Mesenchymal stem cell (in vitro differentiated cells and primary cell): Measurements from ENCODE around the gene PXMP4.

Experiments
- DNase-seq: peaks from one replicate; pipeline ENCODE4 v3.0.0-alpha.2; 2013
- H2AFZ ChIP-seq: one replicate; pipeline ENCODE4 v1.6.1; 2013; ENCODE audit warnings: low read depth, mild to moderate bottlenecking, control low read depth, inconsistent platforms, low read length, moderate library complexity
- H2AK5ac ChIP-seq: 2 replicates; pipeline ENCODE4 v1.6.1; 2013; ENCODE audit warnings: low read length, moderate library complexity, mild to moderate bottlenecking, inconsistent platforms; ENCODE audit not compliant: severe bottlenecking
- H2BK120ac ChIP-seq: one replicate; pipeline ENCODE4 v1.6.1; 2013; ENCODE audit warnings: low read depth, mild to moderate bottlenecking, inconsistent platforms, low read length, moderate library complexity
- H2BK12ac ChIP-seq, 2 experiments: one replicate each; pipeline ENCODE4 v1.6.1; 2013; ENCODE audit warnings: inconsistent platforms in 2 of 2, low read length in 2 of 2, mild to moderate bottlenecking in 2 of 2, moderate library complexity in 2 of 2, control low read depth in 1 of 2
- H2BK15ac ChIP-seq: one replicate; pipeline ENCODE4 v1.6.1; 2013; ENCODE audit warnings: mild to moderate bottlenecking, low read depth, inconsistent platforms; ENCODE audit not compliant: poor library complexity, severe bottlenecking
- H2BK5ac ChIP-seq: 2 replicates; pipeline ENCODE4 v1.6.1; 2013; ENCODE audit warnings: low read depth, mild to moderate bottlenecking, low read length, control low read depth, inconsistent platforms; ENCODE audit not compliant: poor library complexity, severe bottlenecking
- H3K14ac ChIP-seq, 2 experiments: one replicate each; pipeline ENCODE4 v1.6.1; 2013; ENCODE audit warnings: inconsistent platforms in 2 of 2, low read length in 2 of 2, control low read depth in 1 of 2, mild to moderate bottlenecking in 1 of 2, moderate library complexity in 1 of 2
- H3K18ac ChIP-seq, 2 experiments: one replicate each; pipeline ENCODE4 v1.6.1; 2013; ENCODE audit warnings: inconsistent platforms in 2 of 2, low read length in 2 of 2, control low read depth in 1 of 2, low read depth in 1 of 2, mild to moderate bottlenecking in 1 of 2
- H3K23ac ChIP-seq, 2 experiments: one replicate each; pipeline ENCODE4 v1.6.1; 2013; ENCODE audit warnings: inconsistent platforms in 2 of 2, low read length in 2 of 2, mild to moderate bottlenecking in 2 of 2, moderate library complexity in 2 of 2, control low read depth in 1 of 2
- H3K27ac ChIP-seq: 2 replicates; pipeline ENCODE4 v1.5.1; 2013; ENCODE audit warnings: mild to moderate bottlenecking, moderate library complexity, low read length, control low read depth, inconsistent platforms; ENCODE audit not compliant: poor library complexity, severe bottlenecking
- H3K27me3 ChIP-seq, 2 experiments: 2 replicates each; pipeline versions ENCODE4 v1.6.1 to v1.7.0; 2013; ENCODE audit warnings: low read length in 2 of 2, mild to moderate bottlenecking in 2 of 2, moderate library complexity in 2 of 2, control low read depth in 1 of 2, inconsistent platforms in 1 of 2; ENCODE audit not compliant: control insufficient read depth in 1 of 2, insufficient read depth in 1 of 2
- H3K36me3 ChIP-seq, 2 experiments: 2 replicates each; pipeline versions ENCODE4 v1.6.1 to v1.7.0; 2013; ENCODE audit warnings: low read length in 2 of 2, control low read depth in 1 of 2, inconsistent platforms in 1 of 2, low read depth in 1 of 2, mild to moderate bottlenecking in 1 of 2; ENCODE audit not compliant: insufficient read depth in 2 of 2, control insufficient read depth in 1 of 2
- H3K4ac ChIP-seq, 2 experiments: one replicate each; pipeline ENCODE4 v1.6.1; 2013; ENCODE audit warnings: inconsistent platforms in 2 of 2, low read length in 2 of 2, mild to moderate bottlenecking in 2 of 2, moderate library complexity in 2 of 2, control low read depth in 1 of 2, low read depth in 1 of 2
- H3K4me1 ChIP-seq: 2 replicates; pipeline ENCODE4 v1.6.1; 2013; ENCODE audit warnings: low read depth, low read length, control low read depth; ENCODE audit not compliant: control insufficient read depth, insufficient read depth
- H3K4me2 ChIP-seq: 2 replicates; pipeline ENCODE4 v1.6.1; 2013; ENCODE audit warnings: low read length, mild to moderate bottlenecking, inconsistent platforms; ENCODE audit not compliant: poor library complexity, severe bottlenecking
- H3K4me3 ChIP-seq, 2 experiments: 2 replicates each; pipeline versions ENCODE4 v1.5.1 to v1.7.0; 2013; ENCODE audit warnings: low read length in 2 of 2, mild to moderate bottlenecking in 2 of 2, control low read depth in 1 of 2, low read depth in 1 of 2; ENCODE audit not compliant: insufficient read depth in 1 of 2
- H3K79me1 ChIP-seq: replicated peaks from 2 replicates; pipeline ENCODE4 v1.6.1; 2013; ENCODE audit warnings: mild to moderate bottlenecking, control low read depth, low read length, inconsistent platforms; ENCODE audit not compliant: poor library complexity, severe bottlenecking
- H3K9ac ChIP-seq: 2 replicates; pipeline ENCODE4 v1.7.0; 2013; ENCODE audit warnings: mild to moderate bottlenecking, low read length, moderate library complexity
- H3K9me3 ChIP-seq: 2 replicates; pipeline ENCODE4 v1.7.0; 2013; ENCODE audit warnings: mild to moderate bottlenecking, low read length; ENCODE audit not compliant: control insufficient read depth
- H4K8ac ChIP-seq: one replicate; pipeline ENCODE4 v1.6.1; 2013; ENCODE audit warnings: inconsistent platforms, mild to moderate bottlenecking, low read length, moderate library complexity
- H4K91ac ChIP-seq: one replicate; pipeline ENCODE4 v1.6.1; 2013; ENCODE audit warnings: mild to moderate bottlenecking, low read length, inconsistent platforms
- whole genome bisulfite sequencing: methylation state at CpG from one replicate; pipeline ENCODE4 v1.1.7; 2013; ENCODE audit warnings: mixed read lengths; 5-methylcytosine and 5-hydroxymethylcytosine counted together

PXMP4 gene

GRCh38 chr20:33693741-33694638 is 26.1 kb downstream of the PXMP4 start:
- Histone ChIP-seq H4K91ac (no peak overlapping the region), H3K9me3 (no peaks in the 10 kb centered on the region), H2BK120ac (no peak overlapping the region), H3K36me3 (no peaks in the 10 kb centered on the region), H2AK5ac (no peak overlapping the region), H3K27ac (no peak overlapping the region), H3K4ac (no peak overlapping the region), H3K4me2 (no peak overlapping the region), H3K4me1 (peaks cover 10% of the 10 kb centered on the region), H2BK12ac (no peak overlapping the region), H3K14ac (no peak overlapping the region), H3K4me3 (no peak overlapping the region), H2BK15ac (no peak overlapping the region), H2AFZ (no peak overlapping the region), H3K9ac (no peak overlapping the region), H3K27me3 (no peaks in the 10 kb centered on the region), H3K18ac (no peak overlapping the region), H2BK5ac (no peak overlapping the region), H3K79me1 (no peaks in the 10 kb centered on the region), H3K23ac (no peak overlapping the region), H4K8ac (no peak overlapping the region)
- DNase-seq: no peak
- WGBS: 92% methylated on average over 13 of the region's 17 CpGs

GRCh38 chr20:33693289-33693688 is 26.8 kb downstream of the PXMP4 start:
- H3K4me1 ChIP-seq: peaks cover 10% of the 10 kb centered on the region
- H3K18ac ChIP-seq: no peak overlapping the region
- H3K36me3 ChIP-seq: no peaks in the 10 kb centered on the region
- no peak overlapping the region for H3K27ac ChIP-seq
- H2AFZ ChIP-seq: no peak overlapping the region
- H2AK5ac ChIP-seq: no peak overlapping the region
- no peak overlapping the region for H3K9ac ChIP-seq
- no peak overlapping the region for H4K91ac ChIP-seq
- no peak overlapping the region for H3K4me2 ChIP-seq
- no peak overlapping the region for H2BK120ac ChIP-seq
- H4K8ac ChIP-seq: no peak overlapping the region
- H3K4ac ChIP-seq: no peak overlapping the region
- H3K23ac ChIP-seq: no peak overlapping the region
- no peak overlapping the region for H2BK12ac ChIP-seq
- no peaks in the 10 kb centered on the region for H3K27me3 ChIP-seq
- no peaks in the 10 kb centered on the region for H3K9me3 ChIP-seq
- 85% methylated on average over 4 of the region's 5 CpGs for WGBS
- no peaks in the 10 kb centered on the region for H3K79me1 ChIP-seq
- no peak for DNase-seq
- no peak overlapping the region for H2BK15ac ChIP-seq
- no peak overlapping the region for H2BK5ac ChIP-seq
- H3K4me3 ChIP-seq: no peak overlapping the region
- H3K14ac ChIP-seq: no peak overlapping the region

GRCh38 chr20:33689973-33690372 is 30.1 kb downstream of the PXMP4 start:
- 0% methylated on average over 2 of the region's 4 CpGs for WGBS
- Histone ChIP-seq H2AK5ac (no peak overlapping the region), H3K23ac (no peak overlapping the region)

DNA sequence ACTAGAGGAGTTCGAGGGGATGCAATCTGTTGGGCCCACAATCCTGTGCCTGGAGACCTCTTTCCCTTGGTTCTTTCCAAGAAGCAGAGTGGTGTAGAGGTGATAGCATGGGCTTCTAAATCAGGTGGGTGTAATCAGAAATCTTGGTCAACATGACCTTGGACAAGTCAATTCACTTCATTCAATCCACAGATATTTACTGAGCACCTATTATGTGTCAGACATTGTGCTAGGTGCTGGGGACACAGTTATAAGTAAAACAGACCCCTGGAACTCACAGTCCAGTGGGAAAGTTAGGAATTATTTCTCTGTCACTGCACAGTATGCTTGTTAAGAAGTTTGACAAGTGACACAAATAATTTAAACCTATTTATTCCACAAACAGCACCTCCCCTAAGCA is 30.6 kb downstream of the PXMP4 start:
- H3K27me3 ChIP-seq: no peaks in the 10 kb centered on the region
- H4K8ac ChIP-seq: no peak overlapping the region
- H3K14ac ChIP-seq: no peak overlapping the region
- peaks cover 26% of the 10 kb centered on the region for H3K4me1 ChIP-seq
- H2AK5ac ChIP-seq: no peak overlapping the region
- no peak overlapping the region for H3K27ac ChIP-seq
- H3K36me3 ChIP-seq: no peaks in the 10 kb centered on the region
- no CpG with 5 or more reads among the region's 1 CpG for WGBS
- H2BK120ac ChIP-seq: no peak overlapping the region
- H3K79me1 ChIP-seq: peaks cover 2% of the 10 kb centered on the region
- no peak for DNase-seq
- H3K4ac ChIP-seq: no peak overlapping the region
- no peak overlapping the region for H3K18ac ChIP-seq
- H3K9me3 ChIP-seq: no peaks in the 10 kb centered on the region
- H3K9ac ChIP-seq: peak overlapping the region; percentile 6
- H3K4me2 ChIP-seq: no peak overlapping the region
- no peak overlapping the region for H2AFZ ChIP-seq
- H2BK15ac ChIP-seq: peak overlapping the region; percentile 17
- H3K23ac ChIP-seq: no peak overlapping the region
- peak overlapping the region in 1 of 2 experiments; percentile 29 for H2BK12ac ChIP-seq
- H3K4me3 ChIP-seq: no peak overlapping the region
- H4K91ac ChIP-seq: no peak overlapping the region
- H2BK5ac ChIP-seq: no peak overlapping the region

More at GRCh38 chr20:33689973-33690372, 30.1 kb downstream of the PXMP4 start:
- DNase-seq: peak; percentile 91
- Histone ChIP-seq H3K14ac (no peak overlapping the region), H2BK12ac (no peak overlapping the region), H3K79me1 (no peaks in the 10 kb centered on the region), H2AFZ (no peak overlapping the region), H3K9ac (peak overlapping the region; percentile 6), H2BK5ac (no peak overlapping the region), H3K18ac (no peak overlapping the region), H2BK15ac (no peak overlapping the region), H2BK120ac (no peak overlapping the region), H4K8ac (no peak overlapping the region), H3K9me3 (no peaks in the 10 kb centered on the region), H3K4me3 (no peak overlapping the region), H3K4me2 (no peak overlapping the region), H4K91ac (no peak overlapping the region), H3K27ac (no peak overlapping the region), H3K4ac (no peak overlapping the region), H3K27me3 (no peaks in the 10 kb centered on the region), H3K4me1 (peaks cover 21% of the 10 kb centered on the region), H3K36me3 (no peaks in the 10 kb centered on the region)
